ENCODE results near the gene CFAP299.

DNA sequence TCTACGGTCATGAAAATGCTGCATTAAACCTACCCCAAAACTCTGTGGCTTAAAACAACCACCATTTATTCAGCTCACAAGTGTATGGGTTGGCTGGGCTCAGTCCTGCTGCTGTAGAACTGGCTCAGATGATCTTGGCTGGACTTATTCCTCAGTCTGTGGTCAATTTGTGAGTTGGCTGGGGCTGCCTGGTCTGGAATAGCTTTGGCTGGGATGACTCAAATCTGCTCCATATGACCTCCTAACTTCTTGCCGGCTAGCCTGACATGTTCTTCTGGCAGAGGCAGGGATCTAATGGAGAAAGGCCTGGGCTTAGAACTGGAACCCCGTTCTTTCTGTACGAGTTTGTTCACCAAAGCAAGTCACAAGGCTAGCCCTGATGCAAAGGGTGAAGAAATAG is 71.7 kb downstream of the CFAP299 start:
- TF ChIP-seq, protein P1, sequence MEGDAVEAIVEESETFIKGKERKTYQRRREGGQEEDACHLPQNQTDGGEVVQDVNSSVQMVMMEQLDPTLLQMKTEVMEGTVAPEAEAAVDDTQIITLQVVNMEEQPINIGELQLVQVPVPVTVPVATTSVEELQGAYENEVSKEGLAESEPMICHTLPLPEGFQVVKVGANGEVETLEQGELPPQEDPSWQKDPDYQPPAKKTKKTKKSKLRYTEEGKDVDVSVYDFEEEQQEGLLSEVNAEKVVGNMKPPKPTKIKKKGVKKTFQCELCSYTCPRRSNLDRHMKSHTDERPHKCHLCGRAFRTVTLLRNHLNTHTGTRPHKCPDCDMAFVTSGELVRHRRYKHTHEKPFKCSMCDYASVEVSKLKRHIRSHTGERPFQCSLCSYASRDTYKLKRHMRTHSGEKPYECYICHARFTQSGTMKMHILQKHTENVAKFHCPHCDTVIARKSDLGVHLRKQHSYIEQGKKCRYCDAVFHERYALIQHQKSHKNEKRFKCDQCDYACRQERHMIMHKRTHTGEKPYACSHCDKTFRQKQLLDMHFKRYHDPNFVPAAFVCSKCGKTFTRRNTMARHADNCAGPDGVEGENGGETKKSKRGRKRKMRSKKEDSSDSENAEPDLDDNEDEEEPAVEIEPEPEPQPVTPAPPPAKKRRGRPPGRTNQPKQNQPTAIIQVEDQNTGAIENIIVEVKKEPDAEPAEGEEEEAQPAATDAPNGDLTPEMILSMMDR (IDR thresholded peaks at IDR 0.05; ENCODE audit: low read depth, low read length, poor library complexity, severe bottlenecking): no peak
- no peak for TF ChIP-seq EZH2phosphoT487 (IDR thresholded peaks at IDR 0.05; ENCODE audit: borderline replicate concordance, low read length)

Data from DOHH2 (cell line).